HL-60 (cell line): Measurements from ENCODE around the gene NUP62.

Experiments
- DNase-seq, 2 experiments: peaks; one replicate each; pipeline ENCODE4 v3.0.0-alpha.2; 2010 to 2020; ENCODE audit warnings: low read depth in 1 of 2, low spot score in 1 of 2
- H3K27ac ChIP-seq: fragments of 250-450 bp; sonication (Bioruptor Pico); replicated peaks from 2 replicates; pipeline ENCODE4 v1.5.1; 2020; ENCODE audit warnings: mild to moderate bottlenecking, moderate library complexity
- H3K27me3 ChIP-seq: fragments of 250-450 bp; sonication (Bioruptor Pico); 2 replicates; pipeline ENCODE4 v1.5.1; 2021; ENCODE audit warnings: mild to moderate bottlenecking, moderate library complexity; ENCODE audit not compliant: insufficient read depth, poor library complexity, severe bottlenecking
- H3K4me3 ChIP-seq: replicated peaks from 2 replicates; pipeline ENCODE4 v1.5.1; 2011; ENCODE audit warnings: mild to moderate bottlenecking, control low read depth, low read length; ENCODE audit not compliant: insufficient read depth
- CTCF ChIP-seq: IDR thresholded peaks from one replicate; pipeline ENCODE4 v1.5.1; 2011; ENCODE audit warnings: low read length, control low read depth, inconsistent platforms; ENCODE audit not compliant: insufficient read depth
- GABPA ChIP-seq: IDR thresholded peaks from 2 replicates; pipeline ENCODE4 v1.6.1; 2012; ENCODE audit warnings: low read depth
- POLR2AphosphoS5 ChIP-seq: IDR thresholded peaks from 2 replicates; pipeline ENCODE4 v1.6.1; 2012; ENCODE audit warnings: low read depth
- REST ChIP-seq: IDR thresholded peaks from 2 replicates; pipeline ENCODE4 v1.6.1; 2012; ENCODE audit warnings: low read depth; ENCODE audit not compliant: insufficient replicate concordance
- SPI1 ChIP-seq: IDR thresholded peaks from 2 replicates; pipeline ENCODE4 v1.6.1; 2012; ENCODE audit warnings: low read depth, mild to moderate bottlenecking, borderline replicate concordance

The NUP62 gene

GRCh38 chr19:49931293-49932040 is 2.2 kb upstream of the NUP62 start:
- TF ChIP-seq POLR2AphosphoS5 (peak; percentile 19; the same call in 1 of the 2 replicates), GABPA (no peak)
- Histone ChIP-seq H3K4me3 (no peak overlapping the region), H3K27me3 (no peaks in the 10 kb centered on the region), H3K27ac (no peak overlapping the region)
- DNase-seq = no peak

- Histone ChIP-seq H3K4me3 (peak overlapping the region; percentile 36), H3K27me3 (no peaks in the 10 kb centered on the region), H3K27ac (peak overlapping the region; percentile 99; the same call in 1 of the 2 replicates)
- no peak for DNase-seq
- no peak for TF ChIP-seq SPI1
- TF ChIP-seq CTCF = no peak
- no peak for TF ChIP-seq REST
- TF ChIP-seq POLR2AphosphoS5 = no peak
- TF ChIP-seq GABPA = no peak
These were observed 1.2 kb upstream of the NUP62 start for GRCh38 chr19:49930483-49931011.

- peak; percentile 97 for DNase-seq
- H3K27ac ChIP-seq = peak overlapping the region; percentile 99
- TF ChIP-seq CTCF (no peak), POLR2AphosphoS5 (peak; percentile 99), SPI1 (no peak), REST (peak; percentile 70), GABPA (no peak)
- H3K4me3 ChIP-seq = peak overlapping the region; percentile 77
- H3K27me3 ChIP-seq = no peaks in the 10 kb centered on the region
These were observed 543 bp upstream of the NUP62 start for GRCh38 chr19:49929611-49930482.
